ENCODE measurements around the gene KRT15.

GRCh38 chr17:41539979-41540701, 21.4 kb upstream of the KRT15 start:
- no peak for TF ChIP-seq POLR2A (IDR thresholded peaks at IDR 0.05; ENCODE audit: low read length)
- TF ChIP-seq GATA1 (IDR thresholded peaks at IDR 0.05; ENCODE audit: low read depth, low read length) = no peak
